Neural cell (in vitro differentiated cells): ENCODE results near the gene SDCCAG8.

ENCODE experiments used
- EP300 ChIP-seq: fragments of 450-650 bp; conservative IDR thresholded peaks from 2 replicates; pipeline ENCODE4 v1.6.1; 2014; ENCODE audit warnings: antibody characterized with exemption, mild to moderate bottlenecking, moderate library complexity; ENCODE audit not compliant: poor library complexity, severe bottlenecking
- EZH2 ChIP-seq: fragments of 200-600, 300-800 bp; shearing (Covaris generic), sonication (generic); IDR thresholded peaks from 2 replicates; pipeline ENCODE4 v1.6.1; 2014; ENCODE audit warnings: antibody characterized with exemption, low read length, borderline replicate concordance, mild to moderate bottlenecking; ENCODE audit not compliant: insufficient read depth, poor library complexity, severe bottlenecking
- RAD21 ChIP-seq: fragments of 450-650 bp; conservative IDR thresholded peaks from 2 replicates; pipeline ENCODE4 v1.6.1; 2014; ENCODE audit warnings: antibody characterized with exemption, mild to moderate bottlenecking, moderate library complexity
- TF ChIP-seq, protein P1 (sequence below): fragments of 450-650 bp; IDR thresholded peaks from 2 replicates; pipeline ENCODE4 v1.5.1; 2014; ENCODE audit warnings: antibody characterized with exemption, mild to moderate bottlenecking, moderate library complexity; ENCODE audit not compliant: poor library complexity, severe bottlenecking

GRCh38 chr1:243388276-243388675, 132.4 kb downstream of the SDCCAG8 start:
- TF ChIP-seq, protein P1, sequence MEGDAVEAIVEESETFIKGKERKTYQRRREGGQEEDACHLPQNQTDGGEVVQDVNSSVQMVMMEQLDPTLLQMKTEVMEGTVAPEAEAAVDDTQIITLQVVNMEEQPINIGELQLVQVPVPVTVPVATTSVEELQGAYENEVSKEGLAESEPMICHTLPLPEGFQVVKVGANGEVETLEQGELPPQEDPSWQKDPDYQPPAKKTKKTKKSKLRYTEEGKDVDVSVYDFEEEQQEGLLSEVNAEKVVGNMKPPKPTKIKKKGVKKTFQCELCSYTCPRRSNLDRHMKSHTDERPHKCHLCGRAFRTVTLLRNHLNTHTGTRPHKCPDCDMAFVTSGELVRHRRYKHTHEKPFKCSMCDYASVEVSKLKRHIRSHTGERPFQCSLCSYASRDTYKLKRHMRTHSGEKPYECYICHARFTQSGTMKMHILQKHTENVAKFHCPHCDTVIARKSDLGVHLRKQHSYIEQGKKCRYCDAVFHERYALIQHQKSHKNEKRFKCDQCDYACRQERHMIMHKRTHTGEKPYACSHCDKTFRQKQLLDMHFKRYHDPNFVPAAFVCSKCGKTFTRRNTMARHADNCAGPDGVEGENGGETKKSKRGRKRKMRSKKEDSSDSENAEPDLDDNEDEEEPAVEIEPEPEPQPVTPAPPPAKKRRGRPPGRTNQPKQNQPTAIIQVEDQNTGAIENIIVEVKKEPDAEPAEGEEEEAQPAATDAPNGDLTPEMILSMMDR: no peak
- TF ChIP-seq EZH2: no peak
- TF ChIP-seq RAD21: no peak
- TF ChIP-seq EP300: no peak
